Fibroblast of pulmonary artery (primary cell): ENCODE data around the gene HPCAL1.
A peak's percentile ranks its signal among the peaks of the same experiment; 100 is the strongest.

Source experiments
- DNase-seq: peaks from one replicate; pipeline ENCODE4 v3.0.0-alpha.2; 2010; ENCODE audit warnings: low read depth
- H3K4me3 ChIP-seq: replicated peaks from 2 replicates; pipeline ENCODE4 v1.5.1; 2011; ENCODE audit warnings: low read depth, mild to moderate bottlenecking, control low read depth, low read length, moderate library complexity
- CTCF ChIP-seq: IDR thresholded peaks from 2 replicates; pipeline ENCODE4 v1.5.1; 2011; ENCODE audit warnings: mild to moderate bottlenecking, control low read depth, low read length, inconsistent platforms; ENCODE audit errors: missing control alignments

HPCAL1 gene

GRCh38 chr2:10410001-10410822 lies 107.5 kb downstream of the HPCAL1 start:
- DNase-seq, result no peak
- no peak overlapping the region for H3K4me3 ChIP-seq
- TF ChIP-seq CTCF, result no peak

GRCh38 chr2:10410823-10411437 lies 108.2 kb downstream of the HPCAL1 start:
- no peak for TF ChIP-seq CTCF
- DNase-seq, result no peak
- H3K4me3 ChIP-seq, result no peak overlapping the region

GRCh38 chr2:10411557-10411956 lies 108.9 kb downstream of the HPCAL1 start:
- no peak for TF ChIP-seq CTCF
- DNase-seq, result no peak
- no peak overlapping the region for H3K4me3 ChIP-seq

- no peak for TF ChIP-seq CTCF
- DNase-seq, result peak; percentile 58
- H3K4me3 ChIP-seq, result no peak overlapping the region
Observed at GRCh38 chr2:10412380-10412779, 109.7 kb downstream of the HPCAL1 start.

- no peak for DNase-seq
- TF ChIP-seq CTCF, result no peak
- H3K4me3 ChIP-seq, result no peak overlapping the region
Observed at GRCh38 chr2:10413503-10413902, 110.8 kb downstream of the HPCAL1 start.

GRCh38 chr2:10413991-10414451 lies 111.3 kb downstream of the HPCAL1 start:
- no peak for TF ChIP-seq CTCF
- no peak for DNase-seq
- H3K4me3 ChIP-seq, result no peak overlapping the region
